ENCODE results near the gene FOXQ1. TPM values are rescaled to one million over a fixed set of nuclear protein-coding genes. Genes with fewer than 3 reads are reported as not detected.

The FOXQ1 gene
- total and polyA plus RNA-seq, 2 of the 13 experiments (the other 11 are each of a cell fraction or from before 2014, with no cell fraction given) = 35.2 to 39.8 TPM

DNA sequence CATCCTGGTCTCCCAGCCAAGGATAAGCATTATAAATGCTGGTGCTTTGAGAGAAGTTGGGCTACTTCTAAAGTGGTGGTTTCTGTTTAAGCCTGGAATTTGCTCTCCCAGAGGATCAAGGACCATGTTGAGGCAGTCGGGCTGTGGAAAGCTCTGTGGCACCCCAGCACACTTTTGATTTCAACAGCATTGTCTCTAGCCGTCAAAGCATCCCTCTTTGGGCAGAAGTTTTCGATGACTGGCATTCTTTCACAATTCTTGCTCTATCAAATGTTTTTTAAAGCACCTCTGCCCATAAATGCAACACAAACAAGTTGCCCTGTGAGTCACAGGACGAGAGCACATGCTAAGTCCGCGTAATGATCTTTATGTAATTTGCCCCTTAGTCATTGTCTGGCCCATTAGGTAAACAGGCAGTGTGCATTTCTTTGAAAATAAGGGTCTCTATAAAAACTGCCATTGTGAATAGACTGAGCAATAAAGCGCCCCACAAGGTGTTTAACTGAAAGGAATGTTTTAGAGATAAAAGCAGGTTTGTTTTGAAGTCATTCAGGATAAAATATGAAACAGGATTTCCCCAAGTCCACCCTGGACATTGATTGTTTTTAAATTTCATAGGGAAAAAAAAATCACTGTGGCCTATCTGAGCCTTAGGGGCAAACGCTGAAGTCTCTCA lies 44.7 kb upstream of the FOXQ1 start (continued):
- TF ChIP-seq ZNF747 (CRISPR knock-in tag; IDR thresholded peaks at IDR 0.05; ENCODE audit: borderline replicate concordance) (0 out of 2 replicates have a peak, but pooled peaks have one; percentile 39), ZNF235 (CRISPR knock-in tag; IDR thresholded peaks at IDR 0.05; ENCODE audit: borderline replicate concordance) (no peak), ZNF296 (CRISPR knock-in tag; conservative IDR thresholded peaks at IDR 0.05) (no peak), FOXM1 (CRISPR knock-in tag; IDR thresholded peaks at IDR 0.05) (no peak), KDM2A (CRISPR knock-in tag; IDR thresholded peaks at IDR 0.05; ENCODE audit: borderline replicate concordance, low read depth) (no peak; the same call in 1 of the 2 replicates), PCBP2 (optimal IDR thresholded peaks at IDR 0.05; ENCODE audit: low read depth, low read length, poor library complexity, severe bottlenecking) (no peak), HNRNPH1 (optimal IDR thresholded peaks at IDR 0.05; ENCODE audit: low read depth, low read length) (no peak), ZNF766 (CRISPR knock-in tag; IDR thresholded peaks at IDR 0.05; ENCODE audit: borderline replicate concordance) (no peak), ZNF430 (CRISPR knock-in tag; IDR thresholded peaks at IDR 0.05) (no peak), ASH2L (IDR thresholded peaks at IDR 0.05; ENCODE audit: insufficient read length, low read depth, low read length) (peak; percentile 83), WIZ (CRISPR knock-in tag; IDR thresholded peaks at IDR 0.05) (no peak), ERF (CRISPR knock-in tag; IDR thresholded peaks at IDR 0.05) (peak; percentile 26; the same call in 1 of the 2 replicates), YEATS2 (CRISPR knock-in tag; IDR thresholded peaks at IDR 0.05; ENCODE audit: borderline replicate concordance) (no peak), DMAP1 (CRISPR knock-in tag; IDR thresholded peaks at IDR 0.05) (peak; percentile 65; the same call in 1 of the 2 replicates), RFX3 (CRISPR knock-in tag; IDR thresholded peaks at IDR 0.05) (no peak), ZNF777 (CRISPR knock-in tag; IDR thresholded peaks at IDR 0.05) (no peak), KDM1A (CRISPR knock-in tag; IDR thresholded peaks at IDR 0.05) (0 out of 2 replicates have a peak, but pooled peaks have one; percentile 7)
- TF ChIP-seq, protein P1, sequence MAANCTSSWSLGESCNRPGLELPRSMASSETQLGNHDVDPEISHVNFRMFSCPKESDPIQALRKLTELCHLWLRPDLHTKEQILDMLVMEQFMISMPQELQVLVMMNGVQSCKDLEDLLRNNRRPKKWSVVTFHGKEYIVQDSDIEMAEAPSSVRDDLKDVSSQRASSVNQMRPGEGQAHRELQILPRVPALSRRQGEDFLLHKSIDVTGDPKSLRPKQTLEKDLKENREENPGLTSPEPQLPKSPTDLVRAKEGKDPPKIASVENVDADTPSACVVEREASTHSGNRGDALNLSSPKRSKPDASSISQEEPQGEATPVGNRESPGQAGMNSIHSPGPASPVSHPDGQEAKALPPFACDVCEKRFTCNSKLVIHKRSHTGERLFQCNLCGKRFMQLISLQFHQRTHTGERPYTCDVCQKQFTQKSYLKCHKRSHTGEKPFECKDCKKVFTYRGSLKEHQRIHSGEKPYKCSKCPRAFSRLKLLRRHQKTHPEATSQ (CRISPR knock-in tag; IDR thresholded peaks at IDR 0.05; ENCODE audit: borderline replicate concordance) = 0 out of 2 replicates have a peak, but pooled peaks have one; percentile 7
- TF ChIP-seq, protein P2, sequence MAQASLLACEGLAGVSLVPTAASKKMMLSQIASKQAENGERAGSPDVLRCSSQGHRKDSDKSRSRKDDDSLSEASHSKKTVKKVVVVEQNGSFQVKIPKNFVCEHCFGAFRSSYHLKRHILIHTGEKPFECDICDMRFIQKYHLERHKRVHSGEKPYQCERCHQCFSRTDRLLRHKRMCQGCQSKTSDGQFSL (CRISPR knock-in tag; IDR thresholded peaks at IDR 0.05) = no peak
- TF ChIP-seq, protein P3, sequence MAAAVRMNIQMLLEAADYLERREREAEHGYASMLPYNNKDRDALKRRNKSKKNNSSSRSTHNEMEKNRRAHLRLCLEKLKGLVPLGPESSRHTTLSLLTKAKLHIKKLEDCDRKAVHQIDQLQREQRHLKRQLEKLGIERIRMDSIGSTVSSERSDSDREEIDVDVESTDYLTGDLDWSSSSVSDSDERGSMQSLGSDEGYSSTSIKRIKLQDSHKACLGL (CRISPR knock-in tag; IDR thresholded peaks at IDR 0.05) = no peak
- TF ChIP-seq, protein P4, sequence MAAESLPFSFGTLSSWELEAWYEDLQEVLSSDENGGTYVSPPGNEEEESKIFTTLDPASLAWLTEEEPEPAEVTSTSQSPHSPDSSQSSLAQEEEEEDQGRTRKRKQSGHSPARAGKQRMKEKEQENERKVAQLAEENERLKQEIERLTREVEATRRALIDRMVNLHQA (CRISPR knock-in tag; IDR thresholded peaks at IDR 0.05) = no peak
- TF ChIP-seq, protein P5, sequence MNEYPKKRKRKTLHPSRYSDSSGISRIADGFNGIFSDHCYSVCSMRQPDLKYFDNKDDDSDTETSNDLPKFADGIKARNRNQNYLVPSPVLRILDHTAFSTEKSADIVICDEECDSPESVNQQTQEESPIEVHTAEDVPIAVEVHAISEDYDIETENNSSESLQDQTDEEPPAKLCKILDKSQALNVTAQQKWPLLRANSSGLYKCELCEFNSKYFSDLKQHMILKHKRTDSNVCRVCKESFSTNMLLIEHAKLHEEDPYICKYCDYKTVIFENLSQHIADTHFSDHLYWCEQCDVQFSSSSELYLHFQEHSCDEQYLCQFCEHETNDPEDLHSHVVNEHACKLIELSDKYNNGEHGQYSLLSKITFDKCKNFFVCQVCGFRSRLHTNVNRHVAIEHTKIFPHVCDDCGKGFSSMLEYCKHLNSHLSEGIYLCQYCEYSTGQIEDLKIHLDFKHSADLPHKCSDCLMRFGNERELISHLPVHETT (CRISPR knock-in tag; conservative IDR thresholded peaks at IDR 0.05) = peak; percentile 25; the same call in 1 of the 2 replicates
- TF ChIP-seq, protein P6, sequence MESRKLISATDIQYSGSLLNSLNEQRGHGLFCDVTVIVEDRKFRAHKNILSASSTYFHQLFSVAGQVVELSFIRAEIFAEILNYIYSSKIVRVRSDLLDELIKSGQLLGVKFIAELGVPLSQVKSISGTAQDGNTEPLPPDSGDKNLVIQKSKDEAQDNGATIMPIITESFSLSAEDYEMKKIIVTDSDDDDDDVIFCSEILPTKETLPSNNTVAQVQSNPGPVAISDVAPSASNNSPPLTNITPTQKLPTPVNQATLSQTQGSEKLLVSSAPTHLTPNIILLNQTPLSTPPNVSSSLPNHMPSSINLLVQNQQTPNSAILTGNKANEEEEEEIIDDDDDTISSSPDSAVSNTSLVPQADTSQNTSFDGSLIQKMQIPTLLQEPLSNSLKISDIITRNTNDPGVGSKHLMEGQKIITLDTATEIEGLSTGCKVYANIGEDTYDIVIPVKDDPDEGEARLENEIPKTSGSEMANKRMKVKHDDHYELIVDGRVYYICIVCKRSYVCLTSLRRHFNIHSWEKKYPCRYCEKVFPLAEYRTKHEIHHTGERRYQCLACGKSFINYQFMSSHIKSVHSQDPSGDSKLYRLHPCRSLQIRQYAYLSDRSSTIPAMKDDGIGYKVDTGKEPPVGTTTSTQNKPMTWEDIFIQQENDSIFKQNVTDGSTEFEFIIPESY (CRISPR knock-in tag; IDR thresholded peaks at IDR 0.05) = peak; percentile 49; the same call in 1 of the 2 replicates
